Pons (tissue), 1 donor: ENCODE measurements around the gene NUMB.
A peak's percentile ranks its signal among the peaks of the same experiment; 100 is the strongest.
"Not testable (repeated sequence)": the region's sequence is repeated elsewhere in the genome, so short reads cannot be mapped to it uniquely, and the experiment has no call there.

Experiments
- DNase-seq: peaks from one replicate; pipeline ENCODE4 v3.0.0-alpha.2; 2016; ENCODE audit warnings: low spot score

The NUMB gene

DNA sequence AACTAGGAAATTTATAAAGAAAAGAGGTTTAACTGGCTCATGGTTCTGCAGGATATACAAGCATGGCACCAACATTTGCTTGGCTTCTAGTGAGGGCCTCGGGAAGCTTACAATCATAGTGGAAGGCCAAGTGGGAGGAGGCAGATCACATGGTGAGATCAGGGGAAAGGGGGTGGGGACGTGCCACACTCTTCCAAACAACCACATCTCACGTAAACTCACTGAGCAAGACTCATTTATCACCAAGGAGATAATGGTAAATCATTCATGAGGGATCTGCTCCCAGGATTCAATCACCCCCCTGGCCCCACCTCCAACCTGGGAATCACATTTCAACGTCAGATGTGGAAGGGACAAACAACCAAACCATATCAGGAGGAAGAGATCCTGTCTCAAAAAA lies 35.8 kb downstream of the NUMB start:
- no peak for DNase-seq

DNA sequence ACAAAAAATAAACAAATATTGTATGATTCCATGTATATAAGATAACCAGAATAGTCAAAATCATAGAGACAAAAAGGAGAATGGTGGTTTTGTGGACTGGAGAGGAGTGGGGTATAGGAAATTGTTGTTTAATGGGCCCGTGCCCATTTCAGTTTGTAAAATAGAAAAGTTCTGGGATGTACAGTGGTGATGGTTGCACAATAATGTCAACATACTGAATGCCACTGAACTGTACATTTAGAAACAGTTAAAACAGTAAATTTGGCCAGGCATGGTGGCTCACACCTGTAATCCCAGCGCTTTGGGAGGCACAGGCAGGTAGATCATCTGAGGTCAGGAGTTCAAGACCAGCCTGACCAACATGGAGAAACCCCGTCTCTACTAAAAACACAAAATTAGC lies 40.1 kb downstream of the NUMB start:
- DNase-seq: no peak

DNA sequence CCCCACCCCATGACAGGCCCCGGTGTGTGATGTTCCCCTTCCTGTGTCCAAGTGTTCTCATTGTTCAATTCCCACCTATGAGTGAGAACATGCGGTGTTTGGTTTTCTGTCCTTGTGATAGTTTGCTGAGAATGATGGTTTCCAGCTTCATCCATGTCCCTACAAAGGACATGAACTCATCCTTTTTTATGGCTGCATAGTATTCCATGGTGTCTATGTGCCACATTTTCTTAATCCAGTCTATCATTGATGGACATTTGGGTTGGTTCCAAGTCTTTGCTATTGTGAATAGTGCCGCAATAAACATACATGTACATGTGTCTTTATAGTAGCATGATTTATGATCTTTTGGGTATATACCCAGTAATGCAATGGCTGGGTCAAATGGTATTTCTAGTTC lies 52.1 kb downstream of the NUMB start:
- not testable (repeated sequence) for DNase-seq

- DNase-seq: no peak
These were observed 55.1 kb downstream of the NUMB start for GRCh38 chr14:73403181-73403752.

DNA sequence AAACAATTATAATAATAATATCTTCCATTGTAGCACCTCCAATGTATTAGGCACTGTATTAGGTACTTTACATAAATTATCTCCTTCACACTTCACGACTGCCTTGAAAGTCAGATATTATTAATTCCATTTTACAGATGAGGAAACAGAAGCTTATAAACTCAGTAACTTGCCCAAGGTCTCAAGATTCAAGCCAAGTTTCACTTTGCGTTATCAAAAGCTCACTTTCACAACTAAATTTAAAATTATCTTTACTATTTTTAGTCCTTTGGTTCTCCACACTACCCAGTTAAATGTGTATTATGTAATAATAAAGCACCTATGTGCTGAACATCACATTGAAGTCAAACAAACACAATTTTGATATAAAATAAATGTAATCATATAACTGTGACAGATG lies 55.8 kb downstream of the NUMB start:
- DNase-seq: no peak

GRCh38 chr14:73397810-73398209 lies 60.5 kb downstream of the NUMB start:
- DNase-seq: no peak

GRCh38 chr14:73394317-73394716 lies 64.0 kb downstream of the NUMB start:
- no peak for DNase-seq

DNA sequence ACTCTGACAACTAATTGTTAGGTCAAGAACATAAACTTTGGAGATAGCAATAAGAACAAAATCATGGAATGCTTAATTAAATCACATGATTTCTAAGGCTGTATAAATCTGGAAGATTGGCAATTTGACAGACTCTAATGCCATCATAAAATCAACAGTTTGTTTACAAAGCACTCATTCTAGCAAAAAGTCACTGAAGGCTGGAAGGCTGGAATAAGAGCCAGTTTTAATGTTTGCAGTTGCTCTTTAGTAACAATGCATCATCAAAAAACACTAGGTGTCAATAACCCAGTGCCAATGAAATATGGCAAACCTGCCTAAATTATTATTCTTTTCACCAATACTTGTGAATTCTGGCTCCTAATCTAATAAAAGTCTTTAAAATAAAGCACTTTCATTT lies 65.0 kb downstream of the NUMB start:
- DNase-seq: no peak

DNA sequence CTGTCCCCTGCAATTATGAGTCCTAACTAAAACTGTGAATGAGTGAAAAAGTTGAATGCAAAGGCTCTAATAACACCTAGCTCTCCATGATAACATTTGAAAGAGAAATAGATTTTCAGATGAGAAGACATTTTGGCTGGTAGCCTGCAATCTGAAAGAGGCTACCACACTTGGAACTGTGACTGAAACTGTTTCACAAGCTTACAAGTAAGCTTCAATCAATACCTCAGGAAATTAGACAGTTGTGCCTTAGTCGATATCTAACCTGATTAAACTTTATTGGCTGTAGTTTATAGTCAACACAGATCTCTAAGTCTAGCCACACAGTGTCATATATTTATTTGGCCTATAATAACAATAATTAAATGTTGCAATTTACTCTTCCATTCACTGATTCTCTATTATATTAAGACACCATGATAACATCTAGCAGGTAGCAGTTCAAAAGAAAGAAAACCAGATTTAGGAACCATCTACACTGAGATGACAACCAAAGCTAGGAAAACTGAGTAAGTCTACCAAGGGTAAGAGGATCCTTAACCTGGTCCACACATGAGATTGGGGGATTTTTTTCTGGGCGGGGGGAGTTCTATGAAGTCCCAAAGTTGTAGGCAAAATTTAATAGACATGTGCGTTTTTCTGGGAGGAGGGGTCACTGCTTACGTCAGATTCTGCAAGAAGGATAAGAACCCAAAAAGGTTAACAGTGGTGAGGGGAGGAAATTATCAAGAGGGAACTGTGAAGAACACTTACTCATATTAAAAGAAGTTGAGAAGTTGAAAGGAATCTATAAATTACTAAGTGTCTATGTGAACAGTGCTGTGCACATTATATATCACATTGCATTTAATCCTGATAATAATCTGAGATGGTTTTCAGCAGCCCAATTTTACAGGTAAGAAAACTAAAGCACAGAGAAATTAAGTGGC lies 65.8 kb downstream of the NUMB start:
- no peak for DNase-seq

- not testable (repeated sequence) for DNase-seq
These were observed 70.5 kb downstream of the NUMB start for GRCh38 chr14:73387860-73388259.

GRCh38 chr14:73386342-73386741 lies 72.0 kb downstream of the NUMB start:
- peak; percentile 3 for DNase-seq

- not testable (repeated sequence) for DNase-seq
These were observed 73.3 kb downstream of the NUMB start for GRCh38 chr14:73385021-73385420.

- no peak for DNase-seq
These were observed 75.0 kb downstream of the NUMB start for GRCh38 chr14:73383356-73383755.

DNA sequence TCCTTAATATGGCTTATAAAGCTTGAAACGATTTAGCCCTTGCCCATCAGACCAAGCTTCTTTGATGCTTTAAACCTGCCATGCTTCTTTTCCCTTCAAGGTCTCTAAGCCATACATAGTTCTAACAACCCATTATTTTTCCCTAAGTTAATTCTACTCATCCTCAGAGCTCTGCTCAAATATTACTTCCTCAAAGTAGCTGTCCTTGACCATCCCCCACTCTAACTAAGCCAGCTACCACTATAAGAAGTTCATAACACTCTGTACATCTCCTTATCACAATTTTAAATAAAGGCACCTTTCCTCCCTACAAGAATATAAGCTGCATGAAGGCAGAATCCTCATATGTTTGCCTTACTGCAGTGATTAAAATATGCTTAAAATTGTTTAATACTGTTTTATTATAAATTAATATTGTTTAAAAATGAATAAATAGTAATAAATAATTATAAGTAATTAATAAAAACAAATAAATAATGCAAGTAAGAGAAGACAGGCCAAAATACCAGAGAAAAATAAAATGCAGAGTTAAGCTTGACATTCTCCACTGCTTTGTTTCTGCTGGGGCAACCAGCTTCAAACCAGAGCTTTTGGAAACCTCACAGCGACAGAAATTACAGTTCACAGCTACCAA lies 76.8 kb downstream of the NUMB start:
- DNase-seq: no peak

DNA sequence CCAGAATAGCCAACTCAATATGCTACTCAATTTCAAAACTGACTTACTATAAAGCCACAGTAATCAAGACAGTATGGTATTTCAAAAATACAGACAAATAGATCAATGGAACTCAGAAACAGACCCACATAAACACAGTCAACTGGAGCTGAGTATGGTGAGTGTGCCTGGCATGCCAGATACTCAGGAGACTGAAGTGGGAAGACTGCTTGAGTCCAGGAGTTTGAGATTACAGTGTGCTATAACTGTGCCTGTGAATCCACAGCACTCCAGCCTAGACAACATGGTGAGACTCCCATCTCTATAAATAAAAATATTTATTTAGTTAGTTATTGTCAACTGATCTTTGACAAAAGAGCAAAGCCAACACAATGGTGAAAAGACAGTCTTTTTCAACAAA lies 81.8 kb downstream of the NUMB start:
- no peak for DNase-seq

DNA sequence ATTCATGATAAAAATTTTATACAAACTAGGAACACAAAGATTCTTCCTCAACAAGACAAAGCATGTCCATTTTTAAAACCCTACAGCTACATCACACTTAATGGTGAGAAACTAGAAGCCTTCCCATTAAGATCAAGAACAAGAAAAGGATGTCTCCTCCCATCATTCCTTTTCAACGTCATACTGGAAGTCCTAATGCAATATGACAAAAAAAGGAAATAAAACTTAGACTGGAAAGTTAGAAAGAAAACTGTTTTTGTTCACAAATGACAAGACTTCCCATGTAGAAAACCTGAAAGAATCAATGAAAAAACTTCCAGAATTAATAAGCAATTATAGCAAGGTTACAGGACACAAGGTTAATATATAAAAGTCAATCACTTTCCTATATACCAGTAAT lies 82.5 kb downstream of the NUMB start:
- no peak for DNase-seq

DNA sequence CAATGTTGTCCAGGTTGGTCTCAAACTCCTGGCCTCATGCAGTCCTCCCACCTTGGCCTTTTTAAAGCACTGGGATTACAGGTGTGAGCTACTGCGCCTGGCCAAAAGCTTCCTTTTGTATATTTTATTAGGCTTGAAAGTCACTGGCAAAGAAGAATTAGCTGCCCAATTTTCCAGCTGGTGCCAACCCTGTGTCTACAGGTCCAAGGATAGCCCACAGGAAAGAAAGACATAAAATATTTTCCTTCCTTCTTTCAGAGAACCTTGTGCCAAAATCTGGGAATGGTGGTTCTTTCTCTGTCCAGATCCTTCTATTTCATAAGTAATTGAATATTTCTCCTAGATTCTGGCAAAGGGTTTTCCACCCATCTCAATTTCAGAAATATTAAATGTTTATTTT lies 84.1 kb downstream of the NUMB start:
- DNase-seq: no peak

- no peak for DNase-seq
These were observed 85.8 kb downstream of the NUMB start for GRCh38 chr14:73372529-73372928.

DNA sequence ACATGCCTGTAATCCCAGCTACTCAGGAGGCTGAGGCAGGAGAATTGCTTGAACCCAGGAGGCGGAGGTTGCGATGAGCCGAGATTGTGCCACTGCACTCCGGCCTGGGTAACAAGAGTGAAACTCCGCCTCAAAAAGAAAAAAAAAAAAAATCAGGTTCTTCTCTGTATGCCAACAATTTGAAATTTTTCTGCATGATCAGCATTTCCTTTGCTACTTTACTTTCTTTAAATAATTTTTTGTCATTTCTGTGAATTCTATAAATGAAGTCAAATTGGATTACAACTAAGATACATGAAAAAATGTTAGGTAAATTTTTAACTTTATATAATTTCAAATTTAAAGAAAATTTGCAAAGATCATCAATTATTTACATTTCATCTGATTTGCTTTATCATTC lies 87.8 kb downstream of the NUMB start:
- DNase-seq: no peak

DNA sequence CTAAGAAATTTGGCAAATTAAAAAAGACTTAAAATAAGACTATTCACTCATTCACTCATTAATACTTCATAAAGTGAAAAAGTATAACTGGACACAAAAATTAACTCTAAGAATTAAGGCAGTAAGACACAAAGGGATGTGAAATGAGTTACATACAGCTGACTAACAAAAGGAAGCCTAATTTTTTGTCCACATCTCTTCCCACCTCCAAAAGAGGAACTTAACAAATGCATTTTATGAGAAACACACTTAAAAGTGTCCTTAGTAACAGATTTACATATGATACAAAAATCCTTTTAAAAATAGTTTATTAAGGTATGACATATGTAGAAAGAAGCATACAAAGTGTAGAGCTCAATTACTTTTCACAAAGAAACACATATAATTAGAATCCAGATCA lies 88.9 kb downstream of the NUMB start:
- no peak for DNase-seq

- no peak for DNase-seq
These were observed 89.7 kb downstream of the NUMB start for GRCh38 chr14:73368616-73369015.

GRCh38 chr14:73365727-73366126 lies 92.6 kb downstream of the NUMB start:
- no peak for DNase-seq

- DNase-seq: no peak
These were observed 93.8 kb downstream of the NUMB start for GRCh38 chr14:73364559-73364958.
